ENCODE results near the gene TRRAP.

Gene TRRAP

DNA sequence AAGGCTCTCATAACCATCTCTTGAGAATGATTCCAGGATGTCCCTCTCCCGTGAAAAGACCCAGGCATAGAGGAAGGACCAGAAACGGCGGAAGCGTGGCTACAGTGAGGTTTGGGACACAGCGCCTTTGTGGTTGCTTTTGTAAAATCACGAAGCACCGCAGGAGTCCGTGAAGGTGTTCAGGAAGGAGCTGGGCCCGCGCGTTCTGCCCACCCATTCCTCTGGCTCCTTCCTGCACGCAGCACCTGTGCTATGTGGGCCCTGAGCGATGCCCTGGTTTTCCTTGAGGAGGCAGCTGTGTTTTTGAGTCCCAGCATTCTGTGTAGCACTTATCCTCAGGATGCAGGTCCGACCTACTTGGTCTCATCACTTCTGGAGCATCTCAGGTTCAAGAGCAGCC lies 112.8 kb downstream of the TRRAP start:
- H3K79me2 ChIP-seq (ENCODE audit: low read length), result no peaks in the 10 kb centered on the region
- no peaks in the 10 kb centered on the region for H3F3A ChIP-seq (ENCODE audit: insufficient read depth, low read length)
- no peaks in the 10 kb centered on the region for H3K27me3 ChIP-seq (replicated peaks; ENCODE audit: insufficient read depth, low read length)
- peaks cover 39% of the 10 kb centered on the region for H3K36me3 ChIP-seq (replicated peaks; ENCODE audit: insufficient read depth, low read length)
- H3K4me3 ChIP-seq (ENCODE audit: low read length), result no peak overlapping the region
- no peak overlapping the region for H3K9ac ChIP-seq (ENCODE audit: low read length)
- no peak overlapping the region for H3K4me2 ChIP-seq (ENCODE audit: low read depth, low read length)
- H2AFZ ChIP-seq (ENCODE audit: low read length), result no peak overlapping the region
- TF ChIP-seq EZH2phosphoT487 (IDR thresholded peaks at IDR 0.05; ENCODE audit: low read length) (no peak), EZH2 (optimal IDR thresholded peaks at IDR 0.05; ENCODE audit: low read depth, low read length) (no peak)
- TF ChIP-seq, protein P1, sequence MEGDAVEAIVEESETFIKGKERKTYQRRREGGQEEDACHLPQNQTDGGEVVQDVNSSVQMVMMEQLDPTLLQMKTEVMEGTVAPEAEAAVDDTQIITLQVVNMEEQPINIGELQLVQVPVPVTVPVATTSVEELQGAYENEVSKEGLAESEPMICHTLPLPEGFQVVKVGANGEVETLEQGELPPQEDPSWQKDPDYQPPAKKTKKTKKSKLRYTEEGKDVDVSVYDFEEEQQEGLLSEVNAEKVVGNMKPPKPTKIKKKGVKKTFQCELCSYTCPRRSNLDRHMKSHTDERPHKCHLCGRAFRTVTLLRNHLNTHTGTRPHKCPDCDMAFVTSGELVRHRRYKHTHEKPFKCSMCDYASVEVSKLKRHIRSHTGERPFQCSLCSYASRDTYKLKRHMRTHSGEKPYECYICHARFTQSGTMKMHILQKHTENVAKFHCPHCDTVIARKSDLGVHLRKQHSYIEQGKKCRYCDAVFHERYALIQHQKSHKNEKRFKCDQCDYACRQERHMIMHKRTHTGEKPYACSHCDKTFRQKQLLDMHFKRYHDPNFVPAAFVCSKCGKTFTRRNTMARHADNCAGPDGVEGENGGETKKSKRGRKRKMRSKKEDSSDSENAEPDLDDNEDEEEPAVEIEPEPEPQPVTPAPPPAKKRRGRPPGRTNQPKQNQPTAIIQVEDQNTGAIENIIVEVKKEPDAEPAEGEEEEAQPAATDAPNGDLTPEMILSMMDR (IDR thresholded peaks at IDR 0.05; ENCODE audit: low read length), result no peak
- no peaks in the 10 kb centered on the region for H3K9me3 ChIP-seq (replicated peaks; ENCODE audit: insufficient read depth, low read length)
- no peak overlapping the region for H3K27ac ChIP-seq (ENCODE audit: low read length)
- DNase-seq, result no peak
- no peaks in the 10 kb centered on the region for H3K4me1 ChIP-seq (ENCODE audit: low read length)
- no peaks in the 10 kb centered on the region for H3K9me2 ChIP-seq (replicated peaks; ENCODE audit: insufficient read depth, low read length)
- H4K20me1 ChIP-seq (ENCODE audit: insufficient read depth, low read length), result no peaks in the 10 kb centered on the region

DNA sequence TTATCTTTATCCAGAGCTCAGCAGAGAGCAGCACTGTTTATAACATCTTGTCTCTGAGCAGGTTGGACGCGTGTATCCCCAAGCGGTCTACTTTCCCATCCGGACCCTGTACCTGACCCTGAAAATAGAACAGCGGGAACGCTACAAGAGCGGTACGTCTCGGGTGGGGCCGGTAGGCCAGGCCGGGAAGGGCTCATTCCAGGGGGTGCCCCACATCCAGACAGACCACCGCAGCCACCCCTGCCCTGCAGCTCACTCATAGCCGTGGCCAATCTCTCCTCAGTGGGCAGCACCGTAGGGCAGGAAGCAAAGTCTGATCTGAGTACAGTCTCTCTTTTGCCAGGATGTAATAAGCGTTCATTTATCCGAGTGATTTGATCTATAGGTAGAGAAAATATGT lies 113.7 kb downstream of the TRRAP start:
- Histone ChIP-seq H3K79me2 (ENCODE audit: low read length) (no peaks in the 10 kb centered on the region), H3K9me2 (replicated peaks; ENCODE audit: insufficient read depth, low read length) (no peaks in the 10 kb centered on the region), H3K36me3 (replicated peaks; ENCODE audit: insufficient read depth, low read length) (peaks cover 39% of the 10 kb centered on the region), H2AFZ (ENCODE audit: low read length) (no peak overlapping the region), H3K4me2 (ENCODE audit: low read depth, low read length) (no peak overlapping the region), H3K27me3 (replicated peaks; ENCODE audit: insufficient read depth, low read length) (no peaks in the 10 kb centered on the region), H3K9me3 (replicated peaks; ENCODE audit: insufficient read depth, low read length) (no peaks in the 10 kb centered on the region), H3K9ac (ENCODE audit: low read length) (no peak overlapping the region), H3K4me3 (ENCODE audit: low read length) (no peak overlapping the region), H3K27ac (ENCODE audit: low read length) (no peak overlapping the region), H3K4me1 (ENCODE audit: low read length) (no peaks in the 10 kb centered on the region), H4K20me1 (ENCODE audit: insufficient read depth, low read length) (no peaks in the 10 kb centered on the region), H3F3A (ENCODE audit: insufficient read depth, low read length) (no peaks in the 10 kb centered on the region)
- DNase-seq, result no peak
- no peak for TF ChIP-seq EZH2phosphoT487 (IDR thresholded peaks at IDR 0.05; ENCODE audit: low read length)
- TF ChIP-seq EZH2 (optimal IDR thresholded peaks at IDR 0.05; ENCODE audit: low read depth, low read length), result no peak
- TF ChIP-seq, protein P1 (IDR thresholded peaks at IDR 0.05; ENCODE audit: low read length), result no peak

DNA sequence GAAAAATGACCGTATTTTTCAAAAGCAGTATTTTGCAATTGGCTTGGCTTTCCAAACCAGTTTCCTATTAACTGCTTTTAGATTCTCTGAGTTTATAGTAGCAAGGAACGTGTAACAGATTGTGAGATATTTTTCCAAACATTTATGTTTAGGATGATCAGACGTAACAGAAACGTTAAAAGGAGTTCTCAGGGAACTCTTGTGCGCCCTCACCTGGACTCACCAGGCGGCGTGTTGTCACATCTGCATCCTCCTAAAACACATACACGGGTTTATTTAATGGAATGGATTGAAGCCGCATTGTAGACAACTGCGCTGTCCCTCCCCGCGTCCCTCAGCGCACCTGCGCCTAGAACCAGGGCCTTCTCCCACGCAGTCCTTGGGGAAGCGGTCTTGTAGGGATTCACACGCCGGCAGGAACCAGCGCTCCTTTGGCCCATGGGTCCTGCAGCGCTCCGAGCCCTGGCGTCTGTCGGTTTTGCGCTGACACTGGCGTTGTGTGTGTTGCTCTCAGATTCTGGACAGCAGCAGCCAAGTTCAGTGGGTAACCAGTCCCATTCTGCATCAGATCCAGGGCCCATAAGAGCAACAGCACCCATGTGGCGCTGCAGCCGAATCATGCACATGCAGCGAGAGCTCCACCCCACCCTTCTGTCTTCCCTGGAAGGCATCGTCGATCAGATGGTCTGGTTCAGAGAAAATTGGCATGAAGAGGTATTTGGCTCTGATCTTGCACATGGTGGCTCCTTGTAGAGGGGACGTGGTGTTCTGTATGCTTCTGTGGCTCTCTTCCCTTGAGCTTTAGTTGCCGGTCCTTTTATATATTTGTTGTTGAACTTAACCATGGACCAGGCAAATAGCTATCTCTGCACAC lies 114.9 kb downstream of the TRRAP start:
- Histone ChIP-seq H3K9me2 (replicated peaks; ENCODE audit: insufficient read depth, low read length) (no peaks in the 10 kb centered on the region), H3K4me3 (ENCODE audit: low read length) (no peak overlapping the region), H3K9ac (ENCODE audit: low read length) (no peak overlapping the region), H3K79me2 (ENCODE audit: low read length) (no peaks in the 10 kb centered on the region), H3K27ac (ENCODE audit: low read length) (no peak overlapping the region), H3F3A (ENCODE audit: insufficient read depth, low read length) (no peaks in the 10 kb centered on the region), H3K4me1 (ENCODE audit: low read length) (no peaks in the 10 kb centered on the region), H2AFZ (ENCODE audit: low read length) (no peak overlapping the region), H3K36me3 (replicated peaks; ENCODE audit: insufficient read depth, low read length) (peaks cover 32% of the 10 kb centered on the region), H3K9me3 (replicated peaks; ENCODE audit: insufficient read depth, low read length) (no peaks in the 10 kb centered on the region), H4K20me1 (ENCODE audit: insufficient read depth, low read length) (no peaks in the 10 kb centered on the region), H3K4me2 (ENCODE audit: low read depth, low read length) (no peak overlapping the region), H3K27me3 (replicated peaks; ENCODE audit: insufficient read depth, low read length) (no peaks in the 10 kb centered on the region)
- DNase-seq, result no peak
- TF ChIP-seq, protein P1 (IDR thresholded peaks at IDR 0.05; ENCODE audit: low read length), result no peak
- TF ChIP-seq EZH2phosphoT487 (IDR thresholded peaks at IDR 0.05; ENCODE audit: low read length) (no peak), EZH2 (optimal IDR thresholded peaks at IDR 0.05; ENCODE audit: low read depth, low read length) (no peak)

Measured in MM.1S (cell line).